ENCODE data around the gene SRM. TPM values are rescaled to one million over a fixed set of nuclear protein-coding genes. Genes with fewer than 3 reads are reported as not detected.
A peak's percentile ranks its signal among the peaks of the same experiment; 100 is the strongest.

SRM gene
- total RNA-seq, 4 donors from 2014 or later, result 66.2 to 210 (median 87.4) TPM

DNA sequence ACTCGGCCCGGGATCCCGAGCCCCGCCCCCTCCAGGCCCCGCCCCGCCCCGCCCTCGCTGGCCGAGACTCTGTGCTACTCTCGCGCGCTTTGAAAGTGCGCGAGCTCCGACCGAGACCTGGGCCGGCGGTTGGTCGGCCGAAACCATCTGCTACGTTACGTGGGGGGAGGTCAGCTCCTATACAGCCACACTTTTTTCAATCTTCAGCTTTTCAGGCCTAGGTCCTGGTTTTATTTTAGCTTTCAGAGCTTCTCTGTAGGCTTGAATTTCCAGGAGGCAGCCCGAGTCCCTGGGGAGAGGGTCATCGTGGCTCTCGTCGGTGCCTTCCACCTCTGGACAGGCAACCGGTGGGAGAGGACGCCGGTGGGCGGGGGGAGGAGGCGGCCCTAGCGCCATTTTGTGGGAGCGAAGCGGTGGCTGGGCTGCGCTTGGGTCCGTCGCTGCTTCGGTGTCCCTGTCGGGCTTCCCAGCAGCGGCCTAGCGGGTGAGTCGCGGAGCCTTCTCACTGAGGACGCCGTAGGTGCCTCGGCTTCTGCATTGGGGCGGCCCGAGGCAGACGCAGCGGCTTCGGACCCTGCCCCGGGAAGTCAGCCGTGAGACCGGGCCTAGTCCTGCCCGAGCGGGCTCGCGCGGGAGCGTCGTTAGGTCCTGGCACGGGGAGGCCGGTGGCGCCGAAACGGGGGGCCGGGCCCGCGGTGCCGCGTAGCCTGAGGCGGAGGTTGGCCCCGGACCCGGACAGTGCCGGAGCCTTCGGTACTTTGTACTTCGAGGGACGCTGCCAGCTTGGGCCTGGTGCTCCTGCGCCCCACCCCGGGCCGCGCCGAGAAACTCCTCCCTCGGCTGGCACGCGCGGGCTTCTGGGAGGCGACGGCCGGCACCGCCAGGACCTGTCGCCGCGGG, 47.3 kb downstream of the SRM start, which contains the start of gene TARDBP:
Gene TARDBP (plus strand): TSS at position 395 of the 900 bp plus-strand sequence. CDS start 1,074 bp downstream, outside the sequence.
- peak within 1 kb of the TSS; percentile 79 to 96 (median 90) for H3K4me3 ChIP-seq
- DNase-seq (ENCODE audit: low spot score in 2 of 2), result peak; percentile 79 to 80
- WGBS, 2 donors, result 0 to 1% methylated on average over 26 to 66 of the region's 94 CpGs
- H3K4me1 ChIP-seq, result peaks cover 0 to 50% (median 33%) of the 10 kb centered on the region in 4 donors
- H3K9me3 ChIP-seq, result no peaks in the 10 kb centered on the region
- no peaks in the 10 kb centered on the region for H3K27me3 ChIP-seq
- H3K27ac ChIP-seq, result peak within 1 kb of the TSS; percentile 85 to 98 (median 95)
- peaks cover 0 to 42% (median 28%) of the 10 kb centered on the region in 3 donors for H3K36me3 ChIP-seq
- TF ChIP-seq, protein P1, sequence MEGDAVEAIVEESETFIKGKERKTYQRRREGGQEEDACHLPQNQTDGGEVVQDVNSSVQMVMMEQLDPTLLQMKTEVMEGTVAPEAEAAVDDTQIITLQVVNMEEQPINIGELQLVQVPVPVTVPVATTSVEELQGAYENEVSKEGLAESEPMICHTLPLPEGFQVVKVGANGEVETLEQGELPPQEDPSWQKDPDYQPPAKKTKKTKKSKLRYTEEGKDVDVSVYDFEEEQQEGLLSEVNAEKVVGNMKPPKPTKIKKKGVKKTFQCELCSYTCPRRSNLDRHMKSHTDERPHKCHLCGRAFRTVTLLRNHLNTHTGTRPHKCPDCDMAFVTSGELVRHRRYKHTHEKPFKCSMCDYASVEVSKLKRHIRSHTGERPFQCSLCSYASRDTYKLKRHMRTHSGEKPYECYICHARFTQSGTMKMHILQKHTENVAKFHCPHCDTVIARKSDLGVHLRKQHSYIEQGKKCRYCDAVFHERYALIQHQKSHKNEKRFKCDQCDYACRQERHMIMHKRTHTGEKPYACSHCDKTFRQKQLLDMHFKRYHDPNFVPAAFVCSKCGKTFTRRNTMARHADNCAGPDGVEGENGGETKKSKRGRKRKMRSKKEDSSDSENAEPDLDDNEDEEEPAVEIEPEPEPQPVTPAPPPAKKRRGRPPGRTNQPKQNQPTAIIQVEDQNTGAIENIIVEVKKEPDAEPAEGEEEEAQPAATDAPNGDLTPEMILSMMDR (IDR thresholded peaks at IDR 0.05), result peak in 2 of 5 experiments; percentile 17 to 65
- TF ChIP-seq EP300 (IDR thresholded peaks at IDR 0.05) (peak; percentile 88 to 98), POLR2A (IDR thresholded peaks at IDR 0.05) (peak; percentile 91 to 95)

Other genes with a start within 250 kb of the SRM start
- gene TARDBP, start 47.4 kb downstream of the SRM start, total RNA-seq, result 100 to 1,000 TPM; 165 to 237 (median 171) TPM
- not detected for gene MASP2, start 12.8 kb downstream of the SRM start, total RNA-seq
- gene EXOSC10, start 39.9 kb upstream of the SRM start, total RNA-seq, result 100 to 1,000 TPM in 3 of 4 donors, 10 to 100 TPM in 1; 96.1 to 181 (median 127) TPM
- gene ANGPTL7, start 129.3 kb upstream of the SRM start, total RNA-seq, result 1,000 to 10,000 TPM; 1,094 to 2,140 (median 1,213) TPM
- gene MTOR, start 202.5 kb upstream of the SRM start, total RNA-seq, result 10 to 100 TPM; 40.4 to 51.4 (median 49.6) TPM
- gene UBIAD1, start 213.2 kb upstream of the SRM start, total RNA-seq, result 10 to 100 TPM in 3 of 4 donors, 1 to 10 TPM in 1; 8.7 to 23.7 (median 17.5) TPM

Data from tibial nerve (tissue), 4 donors.